Measurements from ENCODE around the gene KRTAP3-3. TPM values are rescaled to one million over a fixed set of nuclear protein-coding genes. Genes with fewer than 3 reads are reported as not detected.
"Not testable (repeated sequence)": the region's sequence is repeated elsewhere in the genome, so short reads cannot be mapped to it uniquely, and the experiment has no call there.

Gene KRTAP3-3
- total RNA-seq, 1 donor from 2014 or later = not detected

DNA sequence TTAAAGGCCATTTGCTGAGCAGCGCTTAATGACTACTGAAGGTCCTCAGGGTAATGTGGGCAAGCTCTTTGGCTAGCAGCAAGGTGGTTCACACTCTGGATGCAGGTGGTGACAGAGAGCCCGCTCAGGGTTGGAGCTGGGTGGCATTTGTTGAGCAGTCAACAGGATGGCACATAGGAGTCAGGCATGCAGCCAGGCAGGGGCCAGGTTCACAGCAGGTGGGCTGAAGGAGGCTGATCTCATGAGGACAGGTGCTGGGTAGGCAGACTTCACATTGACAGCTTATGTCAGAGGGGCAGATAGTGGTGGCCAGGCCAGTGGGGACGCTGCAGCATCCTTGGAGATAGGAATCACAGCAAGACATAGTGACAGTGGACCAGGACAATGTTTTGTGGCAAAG lies 10.4 kb upstream of the KRTAP3-3 start:
- TF ChIP-seq, protein P1, sequence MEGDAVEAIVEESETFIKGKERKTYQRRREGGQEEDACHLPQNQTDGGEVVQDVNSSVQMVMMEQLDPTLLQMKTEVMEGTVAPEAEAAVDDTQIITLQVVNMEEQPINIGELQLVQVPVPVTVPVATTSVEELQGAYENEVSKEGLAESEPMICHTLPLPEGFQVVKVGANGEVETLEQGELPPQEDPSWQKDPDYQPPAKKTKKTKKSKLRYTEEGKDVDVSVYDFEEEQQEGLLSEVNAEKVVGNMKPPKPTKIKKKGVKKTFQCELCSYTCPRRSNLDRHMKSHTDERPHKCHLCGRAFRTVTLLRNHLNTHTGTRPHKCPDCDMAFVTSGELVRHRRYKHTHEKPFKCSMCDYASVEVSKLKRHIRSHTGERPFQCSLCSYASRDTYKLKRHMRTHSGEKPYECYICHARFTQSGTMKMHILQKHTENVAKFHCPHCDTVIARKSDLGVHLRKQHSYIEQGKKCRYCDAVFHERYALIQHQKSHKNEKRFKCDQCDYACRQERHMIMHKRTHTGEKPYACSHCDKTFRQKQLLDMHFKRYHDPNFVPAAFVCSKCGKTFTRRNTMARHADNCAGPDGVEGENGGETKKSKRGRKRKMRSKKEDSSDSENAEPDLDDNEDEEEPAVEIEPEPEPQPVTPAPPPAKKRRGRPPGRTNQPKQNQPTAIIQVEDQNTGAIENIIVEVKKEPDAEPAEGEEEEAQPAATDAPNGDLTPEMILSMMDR (IDR thresholded peaks at IDR 0.05) = no peak
- no peaks in the 10 kb centered on the region for H3K36me3 Mint-ChIP-seq (ENCODE audit: unreplicated experiment)
- no peak overlapping the region for H3K4me3 Mint-ChIP-seq (ENCODE audit: unreplicated experiment)
- no peaks in the 10 kb centered on the region for H3K9me3 Mint-ChIP-seq (ENCODE audit: unreplicated experiment)
- no peak for DNase-seq (ENCODE audit: extremely low spot score, unreplicated experiment)
- H3K4me1 Mint-ChIP-seq (ENCODE audit: unreplicated experiment) = peaks cover 5% of the 10 kb centered on the region
- no peak overlapping the region for H3K27ac Mint-ChIP-seq (ENCODE audit: unreplicated experiment)
- H3K27me3 Mint-ChIP-seq (ENCODE audit: unreplicated experiment) = no peaks in the 10 kb centered on the region

DNA sequence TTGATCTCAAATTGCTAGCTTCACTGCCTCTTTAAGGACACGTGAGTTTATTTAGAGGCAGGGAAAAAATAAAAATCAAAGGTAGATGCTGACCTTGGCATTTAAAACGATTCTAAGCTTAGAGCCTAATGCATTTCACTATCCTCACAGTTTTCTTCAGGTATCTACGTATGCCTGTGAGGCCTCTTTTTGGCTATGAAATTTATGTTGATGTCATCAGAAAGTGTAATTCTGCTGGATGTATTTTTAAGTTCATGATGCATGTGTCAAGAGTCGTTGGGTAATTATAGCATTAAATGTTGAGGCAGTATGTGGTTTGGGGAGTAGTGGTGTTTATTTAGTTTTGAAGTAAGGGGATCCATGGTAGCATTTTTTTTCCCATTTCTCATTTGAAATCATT lies 10.0 kb upstream of the KRTAP3-3 start:
- Mint-ChIP-seq H3K9me3 (ENCODE audit: unreplicated experiment) (no peaks in the 10 kb centered on the region), H3K36me3 (ENCODE audit: unreplicated experiment) (no peaks in the 10 kb centered on the region), H3K27ac (ENCODE audit: unreplicated experiment) (no peak overlapping the region), H3K4me1 (ENCODE audit: unreplicated experiment) (peaks cover 5% of the 10 kb centered on the region), H3K27me3 (ENCODE audit: unreplicated experiment) (no peaks in the 10 kb centered on the region), H3K4me3 (ENCODE audit: unreplicated experiment) (no peak overlapping the region)
- TF ChIP-seq, protein P1 (IDR thresholded peaks at IDR 0.05) = no peak
- no peak for DNase-seq (ENCODE audit: extremely low spot score, unreplicated experiment)

DNA sequence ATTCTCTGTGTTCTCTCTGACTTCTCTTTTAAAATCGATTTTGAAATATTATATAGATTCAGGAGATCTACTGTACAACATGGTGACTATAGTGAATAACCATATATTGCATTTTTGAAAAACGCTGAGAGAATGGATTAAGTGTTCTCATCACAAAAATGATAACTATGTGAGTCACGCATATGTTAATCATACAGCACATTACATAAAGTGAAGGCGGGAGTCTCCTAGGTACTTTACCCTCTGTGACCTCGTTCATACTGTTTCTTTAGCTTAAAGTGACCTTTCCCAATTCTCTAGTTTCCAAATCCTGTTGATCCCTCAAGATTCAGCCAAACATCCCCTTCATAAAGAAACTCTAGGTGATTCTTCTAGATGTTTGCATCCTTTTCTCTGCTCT lies 8.8 kb upstream of the KRTAP3-3 start:
- Mint-ChIP-seq H3K4me3 (ENCODE audit: unreplicated experiment) (no peak overlapping the region), H3K27ac (ENCODE audit: unreplicated experiment) (no peak overlapping the region), H3K4me1 (ENCODE audit: unreplicated experiment) (peaks cover 5% of the 10 kb centered on the region), H3K27me3 (ENCODE audit: unreplicated experiment) (no peaks in the 10 kb centered on the region), H3K9me3 (ENCODE audit: unreplicated experiment) (no peaks in the 10 kb centered on the region), H3K36me3 (ENCODE audit: unreplicated experiment) (no peaks in the 10 kb centered on the region)
- TF ChIP-seq, protein P1 (IDR thresholded peaks at IDR 0.05) = no peak
- no peak for DNase-seq (ENCODE audit: extremely low spot score, unreplicated experiment)

DNA sequence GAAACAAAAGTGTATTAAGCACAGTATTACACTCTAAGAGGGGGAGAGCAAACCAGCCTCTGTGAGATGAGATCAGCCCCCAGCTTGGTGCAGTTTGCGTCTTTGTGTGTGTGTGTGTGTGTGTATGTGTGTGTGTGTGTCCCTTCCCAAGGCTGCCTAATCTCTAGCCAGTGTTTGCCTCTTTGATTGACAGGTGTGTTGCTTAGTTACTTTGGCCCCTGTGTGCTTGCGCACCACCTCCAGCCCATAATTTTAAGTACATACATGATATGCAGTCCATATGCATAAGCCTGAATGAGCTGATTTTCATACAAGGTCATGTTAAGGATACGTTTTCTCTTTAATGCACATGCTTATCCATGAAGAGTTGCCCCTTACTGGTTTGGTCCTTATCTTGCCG lies 7.8 kb upstream of the KRTAP3-3 start:
- H3K36me3 Mint-ChIP-seq (ENCODE audit: unreplicated experiment) = no peaks in the 10 kb centered on the region
- H3K4me3 Mint-ChIP-seq (ENCODE audit: unreplicated experiment) = no peak overlapping the region
- DNase-seq (ENCODE audit: extremely low spot score, unreplicated experiment) = no peak
- peaks cover 2% of the 10 kb centered on the region for H3K27me3 Mint-ChIP-seq (ENCODE audit: unreplicated experiment)
- H3K27ac Mint-ChIP-seq (ENCODE audit: unreplicated experiment) = no peak overlapping the region
- TF ChIP-seq, protein P1 (IDR thresholded peaks at IDR 0.05) = no peak
- H3K4me1 Mint-ChIP-seq (ENCODE audit: unreplicated experiment) = peaks cover 5% of the 10 kb centered on the region
- no peaks in the 10 kb centered on the region for H3K9me3 Mint-ChIP-seq (ENCODE audit: unreplicated experiment)

DNA sequence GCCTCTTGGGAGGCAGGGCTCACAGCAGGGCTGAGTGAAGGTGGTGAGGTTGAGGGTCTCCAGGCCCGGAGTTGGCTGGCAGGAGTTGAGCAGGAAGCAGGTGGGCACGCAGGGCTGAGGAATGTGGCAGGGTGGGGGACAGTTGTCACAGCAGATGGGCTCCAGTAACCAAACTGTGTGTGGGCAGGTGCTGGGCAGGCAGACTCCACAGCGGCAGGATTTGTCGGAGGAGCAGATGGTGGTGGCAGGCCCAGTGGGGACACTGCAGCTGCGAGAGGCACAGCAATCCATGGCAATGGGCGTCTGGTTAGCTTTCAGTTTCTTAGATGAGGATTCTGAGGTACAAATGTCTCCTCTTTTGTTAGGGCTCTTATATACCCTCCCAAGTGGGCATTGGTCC lies 5.6 kb upstream of the KRTAP3-3 start, which contains the start of gene KRTAP3-2:
KRTAP3-2 (minus strand) TSS at position 344 of the 400 bp plus-strand sequence; CDS start at position 291, 53 bp downstream.
- H3K27ac Mint-ChIP-seq (ENCODE audit: unreplicated experiment); H3K4me1 Mint-ChIP-seq (ENCODE audit: unreplicated experiment); H3K4me3 Mint-ChIP-seq (ENCODE audit: unreplicated experiment); H3K9me3 Mint-ChIP-seq (ENCODE audit: unreplicated experiment); DNase-seq (ENCODE audit: extremely low spot score, unreplicated experiment); H3K36me3 Mint-ChIP-seq (ENCODE audit: unreplicated experiment); H3K27me3 Mint-ChIP-seq (ENCODE audit: unreplicated experiment): not testable (repeated sequence)

DNA sequence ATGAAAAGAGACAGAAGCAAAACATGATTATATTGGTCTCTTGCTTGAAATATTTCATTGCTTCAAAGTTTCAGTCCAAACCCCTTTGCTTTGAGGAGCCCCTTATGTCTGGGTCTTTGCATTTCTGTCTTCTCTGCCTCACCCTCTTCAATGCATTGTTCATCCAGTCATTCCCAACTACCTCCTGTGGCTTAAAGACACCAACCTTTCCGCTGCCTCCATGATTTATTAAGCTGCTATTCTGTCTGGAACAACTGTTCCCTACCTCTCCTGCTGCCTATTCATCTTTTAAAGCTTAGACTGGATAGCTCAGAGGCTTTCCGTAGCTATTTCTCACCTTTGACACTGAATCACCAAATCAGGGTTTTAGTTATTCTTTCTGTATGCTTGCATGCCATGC lies 3.4 kb upstream of the KRTAP3-3 start:
- no peaks in the 10 kb centered on the region for H3K36me3 Mint-ChIP-seq (ENCODE audit: unreplicated experiment)
- no peaks in the 10 kb centered on the region for H3K9me3 Mint-ChIP-seq (ENCODE audit: unreplicated experiment)
- H3K27ac Mint-ChIP-seq (ENCODE audit: unreplicated experiment) = no peak overlapping the region
- DNase-seq (ENCODE audit: extremely low spot score, unreplicated experiment) = no peak
- H3K27me3 Mint-ChIP-seq (ENCODE audit: unreplicated experiment) = peaks cover 4% of the 10 kb centered on the region
- TF ChIP-seq, protein P1 (IDR thresholded peaks at IDR 0.05) = no peak
- no peak overlapping the region for H3K4me3 Mint-ChIP-seq (ENCODE audit: unreplicated experiment)
- no peaks in the 10 kb centered on the region for H3K4me1 Mint-ChIP-seq (ENCODE audit: unreplicated experiment)

Data from osteocyte (in vitro differentiated cells).